HG02870 (cell line): ENCODE measurements around the gene KPNA6.

Experiments used
- ATAC-seq: cut with Tn5 transposase; IDR thresholded peaks from one replicate; pipeline ENCODE4 v1.9.1; 2021; ENCODE audit warnings: mild to moderate bottlenecking, moderate library complexity; ENCODE audit not compliant: unreplicated experiment

KPNA6 gene

DNA sequence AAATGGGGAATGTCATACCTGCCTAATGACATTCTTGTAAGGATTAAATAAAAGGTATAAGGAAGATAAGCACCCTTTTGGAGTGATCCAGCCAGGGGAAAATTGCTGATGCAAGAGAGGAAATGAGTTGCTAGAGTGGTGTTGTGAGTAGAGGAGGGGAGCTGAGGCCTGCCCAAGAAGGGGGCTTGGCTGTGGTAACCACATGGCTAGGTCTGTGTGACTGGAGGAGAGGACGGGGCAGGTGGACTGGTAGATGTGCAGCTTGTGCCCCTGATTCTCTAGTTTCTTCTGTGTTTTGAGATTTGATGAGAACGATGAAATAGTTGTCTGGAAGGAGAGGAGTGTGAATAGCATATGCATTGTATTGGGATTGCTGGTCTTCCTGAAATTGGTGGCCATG is 78.2 kb downstream of the KPNA6 start:
- ATAC-seq = no peak

DNA sequence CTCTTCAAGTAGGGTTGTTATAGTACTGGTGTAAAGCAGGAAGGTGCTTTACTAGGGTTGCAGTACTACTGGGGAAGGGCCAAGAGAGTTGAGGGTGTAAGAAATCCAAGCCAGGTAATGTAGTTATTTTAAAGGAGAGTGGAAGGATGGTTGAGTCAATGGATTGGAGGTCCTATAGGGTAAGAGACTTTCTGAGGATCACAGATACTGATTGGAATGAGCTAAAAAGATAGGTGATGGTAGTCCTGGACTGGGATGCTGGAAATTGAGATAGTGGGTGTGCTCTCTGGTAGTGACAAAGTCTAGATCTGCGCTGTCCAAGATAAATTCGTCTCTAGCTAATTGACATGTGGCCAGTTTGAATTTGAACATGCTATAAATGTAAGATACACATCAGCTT is 78.6 kb downstream of the KPNA6 start:
- ATAC-seq = no peak

DNA sequence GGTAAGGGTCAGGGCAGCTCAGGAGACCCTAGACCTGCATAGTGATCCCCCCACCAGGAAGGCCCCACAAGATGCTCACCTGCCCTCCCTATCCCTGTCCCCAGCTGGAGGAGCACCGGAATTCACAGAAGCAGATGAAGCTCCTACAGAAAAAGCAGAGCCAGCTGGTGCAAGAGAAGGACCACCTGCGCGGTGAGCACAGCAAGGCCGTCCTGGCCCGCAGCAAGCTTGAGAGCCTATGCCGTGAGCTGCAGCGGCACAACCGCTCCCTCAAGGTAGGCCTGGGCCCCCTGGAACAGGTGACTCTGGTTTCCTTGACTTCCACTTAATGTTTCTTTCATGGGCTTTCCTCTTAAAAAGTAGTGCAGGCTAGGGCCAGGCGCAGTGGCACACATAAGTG is 80.0 kb downstream of the KPNA6 start:
- no peak for ATAC-seq

DNA sequence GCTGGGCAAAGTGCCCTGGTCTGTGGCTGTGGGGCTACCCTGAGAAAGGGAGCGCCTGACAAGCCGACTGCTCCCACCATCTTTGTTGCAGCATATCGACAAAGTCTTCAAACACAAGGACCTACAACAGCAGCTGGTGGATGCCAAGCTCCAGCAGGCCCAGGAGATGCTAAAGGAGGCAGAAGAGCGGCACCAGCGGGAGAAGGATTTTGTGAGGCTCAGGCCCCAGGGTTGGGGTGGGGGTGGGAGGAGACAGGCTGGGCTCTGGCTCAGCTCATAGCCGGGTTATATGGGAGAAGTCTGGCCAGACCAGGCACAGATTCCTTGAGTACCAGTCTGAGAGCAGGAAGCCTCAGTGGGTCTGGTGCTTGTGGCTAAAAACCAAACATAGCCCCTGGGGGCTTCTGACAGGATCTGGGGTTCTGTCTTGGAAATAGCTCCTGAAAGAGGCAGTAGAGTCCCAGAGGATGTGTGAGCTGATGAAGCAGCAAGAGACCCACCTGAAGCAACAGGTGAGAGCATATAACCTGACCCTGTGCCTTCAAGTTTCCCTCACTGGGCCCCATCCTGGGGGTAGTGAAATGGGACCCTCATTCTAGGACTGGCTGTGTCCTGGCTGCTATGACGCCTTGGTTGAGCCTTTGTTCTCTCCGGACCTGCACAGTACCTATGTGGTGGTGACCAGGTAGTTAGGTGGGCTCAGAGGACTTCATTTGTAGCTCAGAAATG is 84.5 kb downstream of the KPNA6 start:
- no peak for ATAC-seq

DNA sequence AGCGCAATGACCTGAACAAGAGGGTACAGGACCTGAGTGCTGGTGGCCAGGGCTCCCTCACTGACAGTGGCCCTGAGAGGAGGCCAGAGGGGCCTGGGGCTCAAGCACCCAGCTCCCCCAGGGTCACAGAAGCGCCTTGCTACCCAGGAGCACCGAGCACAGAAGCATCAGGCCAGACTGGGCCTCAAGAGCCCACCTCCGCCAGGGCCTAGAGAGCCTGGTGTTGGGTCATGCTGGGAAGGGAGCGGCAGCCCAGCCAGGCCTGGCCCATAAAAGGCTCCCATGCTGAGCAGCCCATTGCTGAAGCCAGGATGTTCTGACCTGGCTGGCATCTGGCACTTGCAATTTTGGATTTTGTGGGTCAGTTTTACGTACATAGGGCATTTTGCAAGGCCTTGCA is 87.1 kb downstream of the KPNA6 start:
- ATAC-seq = no peak

DNA sequence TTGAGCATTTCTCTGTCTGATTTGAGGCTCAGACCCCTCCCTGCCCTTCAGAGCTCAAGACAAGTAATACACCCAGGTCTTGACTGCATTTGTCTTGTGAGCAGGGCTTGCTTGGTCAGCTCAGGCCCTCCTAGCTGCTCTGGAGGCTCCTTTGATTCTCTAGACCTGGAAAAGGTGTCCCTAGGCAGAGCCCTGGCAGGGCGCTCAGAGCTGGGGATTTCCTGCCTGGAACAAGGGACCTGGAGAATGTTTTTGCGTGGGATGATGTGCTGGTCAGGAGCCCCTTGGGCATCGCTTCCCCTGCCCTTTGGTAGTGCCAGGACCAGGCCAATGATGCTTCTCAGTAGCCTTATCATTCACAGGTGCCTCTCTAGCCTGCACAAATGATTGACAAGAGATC is 87.7 kb downstream of the KPNA6 start:
- ATAC-seq = no peak

DNA sequence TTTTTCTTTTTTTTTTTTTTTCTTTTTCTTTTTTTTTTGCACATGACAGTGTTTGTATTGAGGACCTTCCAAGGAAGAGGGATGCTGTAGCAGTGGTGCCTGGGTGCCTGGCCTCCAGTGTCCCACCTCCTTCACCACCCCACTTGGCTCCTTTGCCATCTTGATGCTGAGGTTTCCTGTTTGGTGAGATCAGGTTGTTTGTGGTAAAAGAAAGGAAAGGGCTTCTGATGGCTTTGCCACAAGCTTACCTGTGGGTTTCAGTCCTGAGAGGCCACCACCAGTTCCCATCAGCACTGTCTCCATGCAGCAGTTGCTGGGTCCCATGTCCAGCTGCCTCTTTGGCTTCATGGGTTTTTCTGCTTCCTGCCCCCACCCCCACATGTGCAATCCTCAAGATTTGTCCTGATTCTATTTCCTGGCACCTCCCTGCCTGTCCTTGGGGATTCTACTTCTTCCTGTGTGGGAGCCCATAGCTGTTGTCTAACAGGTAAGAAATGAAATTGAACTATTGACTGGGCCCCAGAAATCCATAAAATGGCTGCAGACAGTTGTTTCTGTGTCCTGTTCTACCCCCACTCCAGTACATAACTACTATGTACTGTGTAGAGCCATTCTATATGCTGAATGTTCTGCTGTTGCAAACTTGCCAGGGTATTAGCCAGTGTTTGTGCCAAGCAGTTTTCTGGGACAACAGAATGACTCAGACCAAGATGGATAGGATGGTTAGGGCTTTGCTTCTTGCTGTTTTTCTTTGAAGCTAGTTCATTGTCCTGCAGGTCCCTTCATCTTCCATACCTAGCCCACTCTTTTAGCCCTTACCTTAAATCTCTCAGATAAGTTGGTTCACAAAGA is 88.3 kb downstream of the KPNA6 start:
- no peak for ATAC-seq

DNA sequence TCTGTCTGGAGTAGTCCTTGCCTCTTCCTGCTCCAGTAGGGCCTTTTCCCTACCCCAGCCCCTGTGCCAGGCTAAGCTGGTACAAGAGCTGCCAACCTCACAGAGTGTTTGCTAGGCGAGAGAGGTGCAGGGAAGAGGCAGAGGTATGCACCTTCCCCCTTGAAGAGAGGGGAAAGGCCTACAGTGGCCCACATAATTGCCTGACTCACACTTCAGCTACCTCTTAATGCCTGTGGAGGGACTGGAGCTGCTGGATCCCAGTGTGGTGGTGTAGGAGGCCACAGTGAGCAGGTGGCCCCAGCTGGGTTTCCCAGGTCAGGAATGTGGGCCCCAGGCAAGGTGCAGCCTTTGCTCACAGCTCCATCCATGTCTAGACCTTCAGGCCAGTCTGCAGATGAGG is 89.2 kb downstream of the KPNA6 start:
- no peak for ATAC-seq

DNA sequence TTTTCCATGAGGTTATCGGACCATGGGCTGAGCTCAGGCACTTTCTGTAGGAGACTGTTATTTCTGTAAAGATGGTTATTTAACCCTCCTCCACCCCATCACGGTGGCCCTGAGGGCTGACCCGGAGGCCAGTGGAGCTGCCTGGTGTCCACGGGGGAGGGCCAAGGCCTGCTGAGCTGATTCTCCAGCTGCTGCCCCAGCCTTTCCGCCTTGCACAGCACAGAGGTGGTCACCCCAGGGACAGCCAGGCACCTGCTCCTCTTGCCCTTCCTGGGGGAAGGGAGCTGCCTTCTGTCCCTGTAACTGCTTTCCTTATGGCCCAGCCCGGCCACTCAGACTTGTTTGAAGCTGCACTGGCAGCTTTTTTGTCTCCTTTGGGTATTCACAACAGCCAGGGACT is 90.0 kb downstream of the KPNA6 start:
- no peak for ATAC-seq

DNA sequence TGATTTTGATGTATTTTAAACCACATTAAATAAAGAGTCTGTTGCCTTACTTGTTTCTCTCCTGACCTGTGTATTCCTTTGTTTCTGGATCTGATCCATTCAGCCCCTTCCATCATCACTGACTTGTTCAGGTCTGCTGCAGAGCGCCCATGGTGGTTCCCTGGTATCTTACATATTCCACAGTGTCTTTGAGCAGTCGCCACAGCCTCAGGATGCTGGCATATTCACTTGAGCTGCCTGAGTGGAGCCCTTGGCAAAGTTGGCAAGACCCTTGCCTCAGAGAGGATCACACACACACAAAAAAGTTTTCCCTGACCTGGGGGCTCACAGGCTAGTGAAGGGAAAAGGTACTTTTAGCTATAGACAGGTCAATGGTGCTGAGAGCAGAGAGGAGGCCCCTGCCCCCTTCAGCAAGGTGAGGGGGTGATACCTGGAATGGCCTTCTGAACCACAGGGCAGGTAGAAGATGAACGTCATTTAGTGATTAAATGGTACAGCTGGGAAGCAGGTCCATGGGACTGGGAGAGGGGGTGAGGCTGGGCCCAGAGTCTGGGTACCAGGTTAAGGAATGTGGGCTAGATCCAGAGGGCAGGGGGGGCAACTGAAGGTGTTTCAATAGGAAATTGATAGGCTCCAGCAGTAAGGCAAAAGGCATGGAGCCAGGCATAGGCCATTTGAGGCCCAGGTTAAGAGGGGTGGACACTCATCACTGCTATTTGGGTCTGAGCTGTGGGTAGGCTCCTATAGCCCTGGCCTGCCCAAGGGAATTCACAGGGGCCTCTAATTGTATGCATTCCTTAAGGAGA is 90.6 kb downstream of the KPNA6 start:
- ATAC-seq = no peak

DNA sequence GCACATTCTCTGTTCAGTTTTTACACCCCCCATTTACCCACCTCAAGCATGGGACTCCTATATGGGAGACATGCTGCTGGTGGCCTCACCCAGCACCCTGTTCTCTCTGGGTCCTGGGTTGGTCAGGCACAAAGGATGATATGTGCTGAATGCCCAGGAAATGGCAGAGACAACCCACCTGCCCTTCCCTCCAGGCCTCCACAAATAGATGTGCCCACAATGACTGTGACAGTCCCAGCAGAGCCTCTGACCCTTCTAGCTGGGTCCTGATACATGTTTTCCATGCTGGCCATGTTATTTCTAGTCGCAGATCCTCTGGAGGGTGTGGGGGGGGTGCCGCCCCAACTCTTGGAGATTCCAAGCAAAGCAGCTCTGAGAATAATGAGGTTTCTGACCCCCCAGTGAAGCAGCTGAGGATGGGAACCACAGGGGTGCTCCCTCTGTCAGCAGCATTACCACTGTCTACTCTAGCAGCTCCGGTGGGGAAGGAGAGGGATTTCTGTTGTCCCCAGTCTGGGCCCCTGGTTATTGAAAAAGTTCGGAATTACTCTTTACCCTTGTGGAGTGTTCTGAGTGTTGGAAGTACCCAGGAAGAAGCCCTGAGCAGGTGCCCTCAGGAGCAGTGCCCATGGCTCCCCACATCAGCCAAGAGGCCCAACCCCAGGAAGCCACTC is 91.3 kb downstream of the KPNA6 start:
- ATAC-seq = no peak

DNA sequence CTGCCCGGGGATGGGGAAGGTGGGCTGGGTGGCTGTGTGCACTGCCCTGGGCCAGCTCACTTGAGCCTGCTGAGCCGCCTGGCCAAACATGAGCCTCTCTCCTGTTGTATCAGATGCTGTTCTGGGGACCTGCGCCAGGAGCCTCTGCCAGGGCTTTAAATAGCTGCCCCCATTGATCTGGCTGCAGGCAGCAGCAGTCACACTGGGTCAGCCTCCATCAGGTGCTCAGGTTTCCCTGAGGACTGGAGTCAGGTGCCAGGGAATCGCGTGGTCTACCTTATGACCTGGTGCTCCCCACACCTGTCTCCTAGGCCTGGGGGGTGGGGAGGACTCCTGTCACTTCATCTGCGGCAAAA is 91.8 kb downstream of the KPNA6 start:
- no peak for ATAC-seq

DNA sequence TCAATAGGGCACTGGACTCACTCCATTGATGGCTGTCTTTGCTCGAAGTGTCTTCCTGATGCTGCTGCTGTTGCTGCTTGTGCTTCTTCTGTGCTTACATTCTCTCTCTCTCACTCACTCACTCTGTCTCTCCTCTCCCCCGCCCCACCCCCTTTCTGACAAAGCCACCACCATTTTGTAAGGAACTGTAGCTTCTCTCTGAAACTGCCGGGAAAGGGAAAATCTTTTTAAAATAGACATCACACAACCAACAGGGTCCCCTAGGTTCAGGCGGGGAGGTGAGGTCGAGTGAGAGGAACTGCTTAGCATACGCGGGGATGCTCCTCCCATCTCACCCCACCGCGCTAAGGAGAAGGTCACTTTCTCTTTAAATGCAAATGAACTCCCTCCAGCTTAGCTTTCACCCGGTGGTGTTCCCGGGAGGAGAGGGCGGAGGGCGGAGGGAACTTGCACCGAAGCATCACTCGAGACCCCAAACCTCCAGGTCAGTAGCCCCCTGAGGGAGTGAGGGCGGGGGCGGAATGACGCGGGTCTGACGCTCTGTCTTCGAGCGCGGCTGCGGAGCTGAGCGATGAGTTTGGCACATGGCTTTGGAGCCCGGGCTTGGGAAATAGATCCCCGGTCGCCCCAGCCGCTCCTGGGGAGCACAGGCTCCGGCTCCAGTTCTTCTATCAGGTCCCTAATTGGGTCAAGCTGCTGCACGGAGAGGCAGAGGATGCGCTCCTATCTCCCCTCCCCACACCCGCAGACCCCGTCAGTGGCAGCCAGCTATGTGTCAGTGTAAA is 92.6 kb downstream of the KPNA6 start, which contains the start of gene CCDC28B:
TSS of gene CCDC28B (plus strand) at position 370 of the 785 bp plus-strand sequence. CDS start 1,341 bp downstream, outside the sequence.
- ATAC-seq = no peak

DNA sequence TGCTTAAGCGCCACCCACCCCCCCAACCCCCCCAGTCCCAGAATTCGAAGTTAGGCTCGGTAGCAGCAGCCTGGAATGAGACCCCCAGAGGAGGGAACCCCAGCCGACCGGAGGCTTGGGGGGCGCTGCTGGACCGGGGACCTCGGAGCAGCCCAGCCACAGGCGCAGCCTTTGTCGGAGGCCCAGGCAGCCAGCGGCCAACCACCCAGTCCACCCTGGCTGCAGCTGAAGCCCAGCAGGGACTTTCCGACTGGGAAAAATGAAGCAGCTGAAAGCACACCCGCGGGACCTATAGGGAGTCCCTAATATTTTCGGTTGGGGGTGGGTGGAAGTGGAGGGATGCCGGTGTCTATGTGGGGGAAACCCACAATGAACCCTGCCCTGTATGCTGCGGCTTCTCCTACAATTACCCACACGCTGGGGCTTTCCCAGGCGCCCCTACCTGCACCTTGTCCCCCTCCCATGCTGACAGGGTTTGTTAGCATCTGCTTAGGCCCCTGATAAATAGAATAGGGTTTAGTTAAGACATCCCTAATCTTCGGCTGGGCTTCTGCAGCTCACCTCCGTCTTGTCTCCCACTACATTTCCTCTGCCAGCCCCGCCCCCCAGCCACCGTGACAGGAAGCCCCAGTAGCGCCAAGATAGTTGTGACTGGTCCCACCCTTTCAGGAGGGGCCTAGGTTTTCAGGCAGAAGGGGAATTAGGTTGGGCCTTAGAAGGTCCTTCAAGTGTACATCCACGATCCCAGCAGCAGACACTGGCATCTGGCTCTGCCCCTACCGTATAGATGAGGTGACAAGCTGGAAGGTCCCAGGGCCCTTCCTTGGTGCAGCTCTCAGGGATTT is 93.4 kb downstream of the KPNA6 start:
- ATAC-seq = no peak

DNA sequence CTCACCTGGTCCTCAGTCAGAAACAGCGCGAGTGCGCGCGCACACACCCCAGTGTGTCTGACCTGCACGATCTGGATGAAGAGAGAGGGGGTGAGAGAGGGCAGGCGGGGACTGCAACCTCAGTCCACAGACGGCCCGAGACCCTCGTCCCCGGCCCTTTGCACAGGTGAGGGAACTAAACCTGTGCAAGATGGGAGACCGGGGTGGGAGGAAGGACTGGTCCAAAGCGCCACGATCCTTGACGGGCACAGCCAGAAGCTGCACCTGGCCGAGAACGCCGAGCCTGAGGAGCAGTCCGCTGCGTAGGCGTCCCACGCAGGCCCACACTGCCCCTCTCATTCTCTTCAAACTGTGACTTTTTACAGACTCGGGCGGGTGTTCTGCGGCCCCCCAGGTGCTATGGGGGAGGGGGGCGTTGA is 97.1 kb downstream of the KPNA6 start:
- ATAC-seq = no peak

DNA sequence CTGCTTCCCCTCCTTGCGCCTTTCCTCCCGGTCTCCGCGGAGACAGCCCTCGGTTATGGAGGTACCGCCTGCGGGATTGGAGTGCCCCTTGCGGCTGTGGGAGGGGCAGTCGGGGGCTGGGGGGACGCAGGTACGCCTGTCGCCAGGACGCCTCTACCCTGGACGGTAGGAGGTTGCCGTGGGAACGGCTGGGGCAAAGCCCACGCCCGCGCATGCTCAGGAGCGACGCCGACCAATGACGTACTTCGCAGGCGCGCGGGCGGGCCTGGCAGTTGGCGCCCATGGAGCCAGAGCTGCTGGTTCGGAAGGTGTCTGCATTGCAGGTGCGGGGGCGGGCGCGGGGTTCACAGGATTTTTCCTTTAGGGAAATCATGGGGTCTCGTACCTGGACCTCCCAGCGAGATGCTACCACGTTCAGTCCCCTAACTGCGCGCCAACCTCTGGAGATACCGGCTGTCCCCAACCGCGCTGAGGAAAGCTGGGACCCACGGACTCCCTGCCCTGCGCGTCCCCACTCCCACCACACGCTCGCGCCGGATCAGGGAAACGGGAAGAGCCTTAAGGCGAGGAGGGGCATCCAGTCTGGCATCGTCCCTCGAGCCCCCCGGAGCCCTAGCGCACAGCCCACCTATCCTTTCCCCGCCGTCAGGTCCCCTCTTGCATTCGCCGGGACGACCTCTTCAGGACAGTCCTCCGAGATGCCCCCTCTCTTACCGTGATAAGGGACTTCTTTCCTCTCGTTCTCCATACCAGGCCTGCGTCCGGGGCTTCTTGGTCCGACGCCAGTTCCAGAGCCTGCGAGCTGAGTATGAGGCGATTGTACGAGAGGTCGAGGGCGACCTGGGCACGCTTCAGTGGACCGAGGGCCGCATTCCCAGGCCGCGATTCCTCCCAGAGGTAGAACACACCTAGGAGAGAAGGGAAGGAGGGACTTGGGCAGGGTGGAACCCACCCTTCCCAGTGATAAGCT is 97.8 kb downstream of the KPNA6 start, which contains the start of gene IQCC:
TSS of gene IQCC (plus strand) at position 271 of the 970 bp plus-strand sequence. CDS start at position 282, 11 bp downstream.
- no peak for ATAC-seq

DNA sequence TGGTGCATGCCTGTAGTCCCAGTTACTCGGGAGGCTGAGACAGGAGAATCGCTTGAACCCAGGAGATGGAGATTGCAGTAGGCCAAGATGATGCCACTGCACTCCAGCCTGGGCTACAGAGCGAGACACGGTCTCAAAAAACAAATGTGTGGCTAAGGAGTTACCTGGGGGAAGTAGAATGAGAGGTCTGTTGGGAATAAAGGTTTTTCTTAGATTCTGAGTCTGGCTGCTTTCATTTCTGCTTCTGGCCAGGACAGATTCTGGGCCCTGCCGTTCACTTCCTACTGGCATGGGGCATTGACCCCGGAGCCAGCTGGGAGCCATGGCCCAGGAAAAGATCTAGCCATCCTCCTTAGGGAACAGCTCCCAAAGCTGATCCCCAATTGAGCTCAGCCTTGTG is 100.6 kb downstream of the KPNA6 start:
- no peak for ATAC-seq

DNA sequence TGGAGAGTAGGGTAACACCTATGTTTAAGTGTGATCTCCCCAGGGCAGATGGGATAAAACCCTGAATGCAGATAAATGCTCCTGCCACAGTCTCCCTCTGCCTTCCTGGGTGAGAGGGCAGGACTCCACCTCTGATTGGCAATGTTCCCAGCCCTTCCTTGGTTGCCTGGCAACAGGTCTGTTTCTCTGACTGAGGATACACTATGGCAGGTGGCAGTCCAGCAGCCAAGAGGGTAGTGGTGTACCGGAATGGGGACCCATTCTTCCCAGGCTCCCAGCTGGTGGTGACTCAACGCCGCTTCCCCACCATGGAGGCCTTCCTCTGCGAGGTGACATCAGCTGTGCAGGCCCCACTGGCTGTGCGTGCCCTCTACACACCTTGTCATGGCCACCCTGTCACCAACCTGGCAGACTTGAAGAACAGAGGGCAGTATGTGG is 101.1 kb downstream of the KPNA6 start, which contains the start of gene DCDC2B:
TSS of gene DCDC2B (plus strand) at position 199 of the 438 bp plus-strand sequence. CDS start at position 204, 5 bp downstream.
- no peak for ATAC-seq
